Adrenal gland (tissue), 5 donors: ENCODE results near the gene PDZD7.

Source experiments
- POLR2A ChIP-seq, 2 donors: fragments of 450-650 bp; IDR thresholded peaks; one replicate each; pipeline ENCODE4 v1.6.1; 2017; ENCODE audit warnings: antibody characterized with exemption in 2 of 2, mild to moderate bottlenecking in 2 of 2, moderate library complexity in 1 of 2
- TF ChIP-seq, protein P1 (sequence below), 6 experiments: fragments of 450-650 bp in 4 of 6; fragments of 200-600 bp in 2 of 6; sonication (generic) in 1 of 6; IDR thresholded peaks; 1 replicate in 5 of 6; 2 replicates in 1 of 6; pipeline versions ENCODE4 v1.5.1 to v1.8.0; 2016 to 2021; ENCODE audit warnings: antibody characterized with exemption in 6 of 6, mild to moderate bottlenecking in 2 of 6, moderate library complexity in 1 of 6
- donor health status: DM: no; HTN: no; CAD: no.

GRCh38 chr10:100970076-100970913 lies 60.6 kb downstream of the PDZD7 start:
- TF ChIP-seq, protein P1, sequence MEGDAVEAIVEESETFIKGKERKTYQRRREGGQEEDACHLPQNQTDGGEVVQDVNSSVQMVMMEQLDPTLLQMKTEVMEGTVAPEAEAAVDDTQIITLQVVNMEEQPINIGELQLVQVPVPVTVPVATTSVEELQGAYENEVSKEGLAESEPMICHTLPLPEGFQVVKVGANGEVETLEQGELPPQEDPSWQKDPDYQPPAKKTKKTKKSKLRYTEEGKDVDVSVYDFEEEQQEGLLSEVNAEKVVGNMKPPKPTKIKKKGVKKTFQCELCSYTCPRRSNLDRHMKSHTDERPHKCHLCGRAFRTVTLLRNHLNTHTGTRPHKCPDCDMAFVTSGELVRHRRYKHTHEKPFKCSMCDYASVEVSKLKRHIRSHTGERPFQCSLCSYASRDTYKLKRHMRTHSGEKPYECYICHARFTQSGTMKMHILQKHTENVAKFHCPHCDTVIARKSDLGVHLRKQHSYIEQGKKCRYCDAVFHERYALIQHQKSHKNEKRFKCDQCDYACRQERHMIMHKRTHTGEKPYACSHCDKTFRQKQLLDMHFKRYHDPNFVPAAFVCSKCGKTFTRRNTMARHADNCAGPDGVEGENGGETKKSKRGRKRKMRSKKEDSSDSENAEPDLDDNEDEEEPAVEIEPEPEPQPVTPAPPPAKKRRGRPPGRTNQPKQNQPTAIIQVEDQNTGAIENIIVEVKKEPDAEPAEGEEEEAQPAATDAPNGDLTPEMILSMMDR (IDR thresholded peaks at IDR 0.05), result no peak
- TF ChIP-seq POLR2A (IDR thresholded peaks at IDR 0.05), result no peak
